BJ (cell line): ENCODE results near the gene RPRD2. TPM values are rescaled to one million over a fixed set of nuclear protein-coding genes. Genes with fewer than 3 reads are reported as not detected.

ENCODE experiments used
- CTCF ChIA-PET: fragments of 350-600 bp; formaldehyde crosslinking; extraction: SDS; loops from one replicate; lab custom pipeline; 2021; ENCODE audit warnings: antibody characterized with exemption, inconsistent platforms; lab: Yijun Ruan, JAX
- POLR2A ChIA-PET: fragments of 300-600 bp; sonication (Branson Sonifier 250); formaldehyde crosslinking; extraction: SDS; loops from one replicate; lab custom pipeline; 2021; ENCODE audit warnings: antibody characterized with exemption; lab: Charles Lee
- DNase-seq: peaks from one replicate; pipeline ENCODE4 v3.0.0-alpha.2; 2011; ENCODE audit warnings: low read depth
- H3K27me3 ChIP-seq: 2 replicates; pipeline ENCODE4 v1.6.0; 2011; ENCODE audit warnings: low read length; ENCODE audit not compliant: control insufficient read depth, insufficient read depth
- H3K36me3 ChIP-seq: 2 replicates; pipeline ENCODE4 v1.5.1; 2011; ENCODE audit warnings: low read length; ENCODE audit not compliant: control insufficient read depth, insufficient read depth
- H3K4me3 ChIP-seq: 2 replicates; pipeline ENCODE4 v1.5.1; 2011; ENCODE audit warnings: low read depth, mild to moderate bottlenecking, control low read depth, low read length
- CTCF ChIP-seq: IDR thresholded peaks from 2 replicates; pipeline ENCODE4 v1.5.1; 2011; ENCODE audit warnings: low read depth, mild to moderate bottlenecking, control low read depth, inconsistent platforms, low read length, moderate library complexity; ENCODE audit not compliant: insufficient read depth
- polyA plus RNA-seq: library from polyadenylated mRNA; depleted of rRNA; stranded (reverse); fragments of >200 nt; gene quantifications from 2 replicates; pipeline ENCODE4 v1.2.3, GENCODE V29; 2011; rRNA removed

RPRD2 gene
- polyA plus RNA-seq, 1 experiment, result 15.1 TPM

GRCh38 chr1:150525348-150525747, 161.4 kb downstream of the RPRD2 start:
- no peaks in the 10 kb centered on the region for H3K36me3 ChIP-seq
- DNase-seq, result no peak
- POLR2A ChIA-PET, result no interaction called here
- CTCF ChIA-PET, result interaction anchor here (1.2 kb wide), 1 partner anchor 8 kb away, joined by 3 read pairs; no protein-coding TSS in a partner anchor
- no peak for TF ChIP-seq CTCF
- no peak overlapping the region for H3K4me3 ChIP-seq
- H3K27me3 ChIP-seq, result no peaks in the 10 kb centered on the region

Other genes starting within 250 kb of the RPRD2 start
- 27.9 and 41.3 TPM in 2 replicates for gene PLEKHO1, start 214.2 kb upstream of the RPRD2 start, polyA plus RNA-seq
- gene ANP32E, start 128.0 kb upstream of the RPRD2 start, polyA plus RNA-seq, result 6.1 and 14.8 TPM in 2 replicates
- not detected in 2 replicates for gene CA14, start 106.4 kb upstream of the RPRD2 start, polyA plus RNA-seq
- 156 and 172 TPM in 2 replicates for gene APH1A, start 95.1 kb upstream of the RPRD2 start, polyA plus RNA-seq
- gene C1orf54, start 91.4 kb upstream of the RPRD2 start, polyA plus RNA-seq, result 9.4 and 17.1 TPM in 2 replicates
- 17.2 and 18.7 TPM in 2 replicates for gene CIART, start 81.6 kb upstream of the RPRD2 start, polyA plus RNA-seq
- gene MRPS21, start 70.3 kb upstream of the RPRD2 start, polyA plus RNA-seq, result 30.5 and 69.2 TPM in 2 replicates
- 20.5 and 25.5 TPM in 2 replicates for gene PRPF3, start 42.6 kb upstream of the RPRD2 start, polyA plus RNA-seq
- gene TARS2, start 123.3 kb downstream of the RPRD2 start, polyA plus RNA-seq, result 12.6 and 17.7 TPM in 2 replicates
- 108 and 204 TPM in 2 replicates for gene ECM1, start 144.0 kb downstream of the RPRD2 start, polyA plus RNA-seq
- gene FALEC, start 151.6 kb downstream of the RPRD2 start, polyA plus RNA-seq, result 0.17 TPM in 1 of 2 replicates, not detected in the other
- 6.1 and 8.6 TPM in 2 replicates for gene ADAMTSL4, start 185.3 kb downstream of the RPRD2 start, polyA plus RNA-seq
- gene MCL1, start 215.5 kb downstream of the RPRD2 start, polyA plus RNA-seq, result 45.4 and 80.5 TPM in 2 replicates